ENCODE data around the gene SYTL3. TPM values are rescaled to one million over a fixed set of nuclear protein-coding genes. Genes with fewer than 3 reads are reported as not detected.

The SYTL3 gene
- total and polyA plus RNA-seq, 2 experiments from 2014 or later, result 0.07 TPM; not detected in 1

- peak overlapping the region; percentile 50; the same call in 1 of the 2 replicates for H3K4me2 ChIP-seq
- Mint-ChIP-seq H3K9me3 (no peaks in the 10 kb centered on the region; the same call in 2 of the 3 replicates), H3K4me3 (peak overlapping the region; percentile 14; the same call in 2 of the 3 replicates), H3K27me3 (ENCODE audit: insufficient read depth, low read depth, poor library complexity) (peaks cover 21% of the 10 kb centered on the region), H3K4me1 (peaks cover 88% of the 10 kb centered on the region), H3K36me3 (ENCODE audit: low read depth) (peaks cover 93% of the 10 kb centered on the region), H3K27ac (peak overlapping the region; percentile 49; the same call in 1 of the 2 replicates)
- DNase-seq (ENCODE audit: low spot score) (no peak), ATAC-seq (no peak)
- H2AFZ ChIP-seq, result no peak overlapping the region
- peaks cover 85% of the 10 kb centered on the region for H3K4me1 ChIP-seq (ENCODE audit: insufficient read depth)
- H3K27me3 ChIP-seq (ENCODE audit: insufficient read depth), result no peaks in the 10 kb centered on the region
- H3K36me3 ChIP-seq (ENCODE audit: insufficient read depth), result peaks cover 14% of the 10 kb centered on the region
- peaks cover 90% of the 10 kb centered on the region for H4K20me1 ChIP-seq (replicated peaks; ENCODE audit: insufficient read depth)
- no peak overlapping the region for H3K4me3 ChIP-seq
- H3K9me2 ChIP-seq (ENCODE audit: insufficient read depth), result no peaks in the 10 kb centered on the region
- H3F3A ChIP-seq (replicated peaks; ENCODE audit: low read depth), result peaks cover 14% of the 10 kb centered on the region; the same call in 1 of the 2 replicates
- TF ChIP-seq POLR2AphosphoS5 (IDR thresholded peaks at IDR 0.05; ENCODE audit: low read depth) (no peak), NANOG (IDR thresholded peaks at IDR 0.05; ENCODE audit: borderline replicate concordance) (no peak), CREB1 (CRISPR knock-in tag; IDR thresholded peaks at IDR 0.05; ENCODE audit: low read depth) (no peak), ETS1 (IDR thresholded peaks at IDR 0.05) (no peak), CTCF (conservative IDR thresholded peaks at IDR 0.05; ENCODE audit: low read depth in 2 of 2) (no peak), JUNB (IDR thresholded peaks at IDR 0.05; ENCODE audit: unreplicated experiment) (no peak), EZH2phosphoT487 (IDR thresholded peaks at IDR 0.05; ENCODE audit: unreplicated experiment) (no peak), EZH2 (IDR thresholded peaks at IDR 0.05; ENCODE audit: low read depth, unreplicated experiment) (no peak), STAT1 (IDR thresholded peaks at IDR 0.05; ENCODE audit: unreplicated experiment) (no peak), ZNF331 (CRISPR knock-in tag; IDR thresholded peaks at IDR 0.05; ENCODE audit: low read depth) (no peak)
- TF ChIP-seq, protein P1, sequence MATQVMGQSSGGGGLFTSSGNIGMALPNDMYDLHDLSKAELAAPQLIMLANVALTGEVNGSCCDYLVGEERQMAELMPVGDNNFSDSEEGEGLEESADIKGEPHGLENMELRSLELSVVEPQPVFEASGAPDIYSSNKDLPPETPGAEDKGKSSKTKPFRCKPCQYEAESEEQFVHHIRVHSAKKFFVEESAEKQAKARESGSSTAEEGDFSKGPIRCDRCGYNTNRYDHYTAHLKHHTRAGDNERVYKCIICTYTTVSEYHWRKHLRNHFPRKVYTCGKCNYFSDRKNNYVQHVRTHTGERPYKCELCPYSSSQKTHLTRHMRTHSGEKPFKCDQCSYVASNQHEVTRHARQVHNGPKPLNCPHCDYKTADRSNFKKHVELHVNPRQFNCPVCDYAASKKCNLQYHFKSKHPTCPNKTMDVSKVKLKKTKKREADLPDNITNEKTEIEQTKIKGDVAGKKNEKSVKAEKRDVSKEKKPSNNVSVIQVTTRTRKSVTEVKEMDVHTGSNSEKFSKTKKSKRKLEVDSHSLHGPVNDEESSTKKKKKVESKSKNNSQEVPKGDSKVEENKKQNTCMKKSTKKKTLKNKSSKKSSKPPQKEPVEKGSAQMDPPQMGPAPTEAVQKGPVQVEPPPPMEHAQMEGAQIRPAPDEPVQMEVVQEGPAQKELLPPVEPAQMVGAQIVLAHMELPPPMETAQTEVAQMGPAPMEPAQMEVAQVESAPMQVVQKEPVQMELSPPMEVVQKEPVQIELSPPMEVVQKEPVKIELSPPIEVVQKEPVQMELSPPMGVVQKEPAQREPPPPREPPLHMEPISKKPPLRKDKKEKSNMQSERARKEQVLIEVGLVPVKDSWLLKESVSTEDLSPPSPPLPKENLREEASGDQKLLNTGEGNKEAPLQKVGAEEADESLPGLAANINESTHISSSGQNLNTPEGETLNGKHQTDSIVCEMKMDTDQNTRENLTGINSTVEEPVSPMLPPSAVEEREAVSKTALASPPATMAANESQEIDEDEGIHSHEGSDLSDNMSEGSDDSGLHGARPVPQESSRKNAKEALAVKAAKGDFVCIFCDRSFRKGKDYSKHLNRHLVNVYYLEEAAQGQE (IDR thresholded peaks at IDR 0.05; ENCODE audit: unreplicated experiment), result no peak
- TF ChIP-seq, protein P2, sequence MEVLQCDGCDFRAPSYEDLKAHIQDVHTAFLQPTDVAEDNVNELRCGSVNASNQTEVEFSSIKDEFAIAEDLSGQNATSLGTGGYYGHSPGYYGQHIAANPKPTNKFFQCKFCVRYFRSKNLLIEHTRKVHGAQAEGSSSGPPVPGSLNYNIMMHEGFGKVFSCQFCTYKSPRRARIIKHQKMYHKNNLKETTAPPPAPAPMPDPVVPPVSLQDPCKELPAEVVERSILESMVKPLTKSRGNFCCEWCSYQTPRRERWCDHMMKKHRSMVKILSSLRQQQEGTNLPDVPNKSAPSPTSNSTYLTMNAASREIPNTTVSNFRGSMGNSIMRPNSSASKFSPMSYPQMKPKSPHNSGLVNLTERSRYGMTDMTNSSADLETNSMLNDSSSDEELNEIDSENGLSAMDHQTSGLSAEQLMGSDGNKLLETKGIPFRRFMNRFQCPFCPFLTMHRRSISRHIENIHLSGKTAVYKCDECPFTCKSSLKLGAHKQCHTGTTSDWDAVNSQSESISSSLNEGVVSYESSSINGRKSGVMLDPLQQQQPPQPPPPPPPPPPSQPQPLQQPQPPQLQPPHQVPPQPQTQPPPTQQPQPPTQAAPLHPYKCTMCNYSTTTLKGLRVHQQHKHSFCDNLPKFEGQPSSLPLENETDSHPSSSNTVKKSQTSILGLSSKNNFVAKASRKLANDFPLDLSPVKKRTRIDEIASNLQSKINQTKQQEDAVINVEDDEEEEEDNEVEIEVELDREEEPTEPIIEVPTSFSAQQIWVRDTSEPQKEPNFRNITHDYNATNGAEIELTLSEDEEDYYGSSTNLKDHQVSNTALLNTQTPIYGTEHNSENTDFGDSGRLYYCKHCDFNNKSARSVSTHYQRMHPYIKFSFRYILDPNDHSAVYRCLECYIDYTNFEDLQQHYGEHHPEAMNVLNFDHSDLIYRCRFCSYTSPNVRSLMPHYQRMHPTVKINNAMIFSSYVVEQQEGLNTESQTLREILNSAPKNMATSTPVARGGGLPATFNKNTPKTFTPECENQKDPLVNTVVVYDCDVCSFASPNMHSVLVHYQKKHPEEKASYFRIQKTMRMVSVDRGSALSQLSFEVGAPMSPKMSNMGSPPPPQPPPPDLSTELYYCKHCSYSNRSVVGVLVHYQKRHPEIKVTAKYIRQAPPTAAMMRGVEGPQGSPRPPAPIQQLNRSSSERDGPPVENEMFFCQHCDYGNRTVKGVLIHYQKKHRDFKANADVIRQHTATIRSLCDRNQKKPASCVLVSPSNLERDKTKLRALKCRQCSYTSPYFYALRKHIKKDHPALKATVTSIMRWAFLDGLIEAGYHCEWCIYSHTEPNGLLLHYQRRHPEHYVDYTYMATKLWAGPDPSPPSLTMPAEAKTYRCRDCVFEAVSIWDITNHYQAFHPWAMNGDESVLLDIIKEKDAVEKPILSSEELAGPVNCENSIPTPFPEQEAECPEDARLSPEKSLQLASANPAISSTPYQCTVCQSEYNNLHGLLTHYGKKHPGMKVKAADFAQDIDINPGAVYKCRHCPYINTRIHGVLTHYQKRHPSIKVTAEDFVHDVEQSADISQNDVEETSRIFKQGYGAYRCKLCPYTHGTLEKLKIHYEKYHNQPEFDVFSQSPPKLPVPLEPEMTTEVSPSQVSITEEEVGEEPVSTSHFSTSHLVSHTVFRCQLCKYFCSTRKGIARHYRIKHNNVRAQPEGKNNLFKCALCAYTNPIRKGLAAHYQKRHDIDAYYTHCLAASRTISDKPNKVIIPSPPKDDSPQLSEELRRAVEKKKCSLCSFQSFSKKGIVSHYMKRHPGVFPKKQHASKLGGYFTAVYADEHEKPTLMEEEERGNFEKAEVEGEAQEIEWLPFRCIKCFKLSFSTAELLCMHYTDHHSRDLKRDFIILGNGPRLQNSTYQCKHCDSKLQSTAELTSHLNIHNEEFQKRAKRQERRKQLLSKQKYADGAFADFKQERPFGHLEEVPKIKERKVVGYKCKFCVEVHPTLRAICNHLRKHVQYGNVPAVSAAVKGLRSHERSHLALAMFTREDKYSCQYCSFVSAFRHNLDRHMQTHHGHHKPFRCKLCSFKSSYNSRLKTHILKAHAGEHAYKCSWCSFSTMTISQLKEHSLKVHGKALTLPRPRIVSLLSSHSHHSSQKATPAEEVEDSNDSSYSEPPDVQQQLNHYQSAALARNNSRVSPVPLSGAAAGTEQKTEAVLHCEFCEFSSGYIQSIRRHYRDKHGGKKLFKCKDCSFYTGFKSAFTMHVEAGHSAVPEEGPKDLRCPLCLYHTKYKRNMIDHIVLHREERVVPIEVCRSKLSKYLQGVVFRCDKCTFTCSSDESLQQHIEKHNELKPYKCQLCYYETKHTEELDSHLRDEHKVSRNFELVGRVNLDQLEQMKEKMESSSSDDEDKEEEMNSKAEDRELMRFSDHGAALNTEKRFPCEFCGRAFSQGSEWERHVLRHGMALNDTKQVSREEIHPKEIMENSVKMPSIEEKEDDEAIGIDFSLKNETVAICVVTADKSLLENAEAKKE (CRISPR knock-in tag; IDR thresholded peaks at IDR 0.05), result no peak
- 0 out of 2 replicates have a peak overlapping the region, but pooled peaks have one; percentile 43 for H3K27ac ChIP-seq (ENCODE audit: low read depth)
- peaks cover 100% of the 10 kb centered on the region for H3K79me2 ChIP-seq (replicated peaks; ENCODE audit: insufficient read depth)
These were observed 163.2 kb downstream of the SYTL3 start for GRCh38 chr6:158813032-158813431.
